Bronchial epithelial cell (primary cell): ENCODE results near the gene HSPB7. TPM values are rescaled to one million over a fixed set of nuclear protein-coding genes. Genes with fewer than 3 reads are reported as not detected.
"Not testable (repeated sequence)": the region's sequence is repeated elsewhere in the genome, so short reads cannot be mapped to it uniquely, and the experiment has no call there.

Source experiments
- DNase-seq: peaks from one replicate; pipeline ENCODE4 v3.0.0-alpha.2; 2010; ENCODE audit warnings: low read depth
- FAIRE-seq: peaks from 2 replicates; lab custom pipeline; 2011; peaks lifted over from hg19 to GRCh38; lab: Jason Lieb, UNC
- H3K27me3 ChIP-seq: 2 replicates; pipeline ENCODE4 v1.5.1; 2011; ENCODE audit warnings: low read length; ENCODE audit not compliant: control insufficient read depth, insufficient read depth
- H3K36me3 ChIP-seq: 2 replicates; pipeline ENCODE4 v1.5.1; 2011; ENCODE audit warnings: low read length; ENCODE audit not compliant: control insufficient read depth, insufficient read depth
- H3K4me3 ChIP-seq: 2 replicates; pipeline ENCODE4 v1.5.1; 2011; ENCODE audit warnings: mild to moderate bottlenecking, low read depth, low read length, control low read depth
- CTCF ChIP-seq: IDR thresholded peaks from 2 replicates; pipeline ENCODE4 v1.5.1; 2011; ENCODE audit warnings: mild to moderate bottlenecking, moderate library complexity, low read length, control low read depth, inconsistent platforms; ENCODE audit not compliant: insufficient read depth, severe bottlenecking
- total RNA-seq: library from RNA; depleted of rRNA; stranded (reverse); fragments of >200 nt; gene quantifications from 2 replicates; pipeline ENCODE4 v1.2.1, GENCODE V29; 2014

HSPB7 gene
- total RNA-seq, 1 donor from 2014 or later = not detected

DNA sequence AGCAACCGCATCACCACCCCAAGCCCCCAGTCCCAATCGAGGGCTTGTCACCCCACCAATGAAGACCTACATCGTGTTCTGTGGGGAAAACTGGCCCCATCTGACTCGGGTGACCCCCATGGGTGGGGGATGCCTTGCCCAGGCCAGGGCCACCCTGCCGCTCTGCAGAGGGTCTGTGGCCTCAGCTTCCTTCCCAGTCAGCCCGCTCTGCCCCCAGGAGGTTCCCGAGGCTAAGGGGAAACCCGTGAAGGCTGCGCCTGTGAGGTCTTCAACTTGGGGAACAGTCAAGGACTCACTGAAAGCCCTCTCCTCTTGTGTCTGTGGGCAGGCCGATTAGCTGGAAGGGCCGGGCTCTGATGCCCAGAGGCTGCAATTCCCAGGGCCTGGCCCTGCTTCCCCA, 11.8 kb downstream of the HSPB7 start:
- H3K27me3 ChIP-seq = no peaks in the 10 kb centered on the region
- no peak for DNase-seq
- H3K4me3 ChIP-seq = no peak overlapping the region
- FAIRE-seq = no peak
- TF ChIP-seq CTCF = no peak
- H3K36me3 ChIP-seq = no peaks in the 10 kb centered on the region

- no peak for TF ChIP-seq CTCF
Observed at GRCh38 chr1:16005597-16005996, 12.2 kb downstream of the HSPB7 start.

GRCh38 chr1:16001274-16001673, 16.6 kb downstream of the HSPB7 start:
- not testable (repeated sequence) for FAIRE-seq, DNase-seq

More at GRCh38 chr1:16005597-16005996, 12.2 kb downstream of the HSPB7 start:
- no peak overlapping the region for H3K4me3 ChIP-seq
- no peak for FAIRE-seq
- H3K36me3 ChIP-seq = no peaks in the 10 kb centered on the region
- H3K27me3 ChIP-seq = no peaks in the 10 kb centered on the region
- no peak for DNase-seq

GRCh38 chr1:15998929-15999328, 18.9 kb downstream of the HSPB7 start:
- FAIRE-seq = no peak
- no peak overlapping the region for H3K4me3 ChIP-seq
- no peak for TF ChIP-seq CTCF

More at GRCh38 chr1:16001274-16001673, 16.6 kb downstream of the HSPB7 start:
- not testable (repeated sequence) for H3K27me3 ChIP-seq, H3K4me3 ChIP-seq, H3K36me3 ChIP-seq

DNA sequence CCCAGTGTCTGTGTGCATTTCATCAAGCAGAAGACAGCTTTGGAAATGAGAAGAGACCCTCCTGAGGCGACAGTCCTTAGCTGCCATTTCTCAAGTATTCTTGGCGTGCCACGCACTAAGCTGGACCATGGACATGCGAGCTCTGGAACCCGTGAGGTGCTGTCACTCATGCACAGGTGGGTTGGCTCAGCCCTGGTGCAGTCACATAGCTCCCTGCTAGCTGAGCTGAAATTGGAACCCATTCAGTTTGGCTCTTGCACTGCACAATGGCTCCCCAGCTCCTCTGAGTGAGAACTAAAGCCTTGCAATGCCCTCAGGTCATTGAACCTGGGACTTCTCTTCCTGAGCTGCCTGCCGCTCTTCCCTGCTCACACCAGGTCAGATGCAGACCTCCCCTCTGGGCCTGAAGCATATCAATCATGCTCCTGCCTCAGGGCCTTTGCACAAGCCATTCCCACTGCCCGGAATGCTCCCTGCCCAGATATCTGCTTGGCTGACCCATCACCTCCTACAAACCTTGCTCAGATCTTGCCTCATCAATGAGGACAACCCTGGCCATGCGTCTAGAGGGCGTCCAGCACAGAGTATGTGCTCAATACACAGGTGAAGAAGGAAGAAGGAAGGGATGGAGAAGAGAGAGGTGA, 20.1 kb downstream of the HSPB7 start:
- H3K4me3 ChIP-seq = no peak overlapping the region
- FAIRE-seq (no peak), DNase-seq (no peak)
- H3K36me3 ChIP-seq = no peaks in the 10 kb centered on the region
- no peaks in the 10 kb centered on the region for H3K27me3 ChIP-seq
- TF ChIP-seq CTCF = no peak

More at GRCh38 chr1:15998929-15999328, 18.9 kb downstream of the HSPB7 start:
- no peak for DNase-seq
- H3K27me3 ChIP-seq = no peaks in the 10 kb centered on the region
- H3K36me3 ChIP-seq = no peaks in the 10 kb centered on the region

DNA sequence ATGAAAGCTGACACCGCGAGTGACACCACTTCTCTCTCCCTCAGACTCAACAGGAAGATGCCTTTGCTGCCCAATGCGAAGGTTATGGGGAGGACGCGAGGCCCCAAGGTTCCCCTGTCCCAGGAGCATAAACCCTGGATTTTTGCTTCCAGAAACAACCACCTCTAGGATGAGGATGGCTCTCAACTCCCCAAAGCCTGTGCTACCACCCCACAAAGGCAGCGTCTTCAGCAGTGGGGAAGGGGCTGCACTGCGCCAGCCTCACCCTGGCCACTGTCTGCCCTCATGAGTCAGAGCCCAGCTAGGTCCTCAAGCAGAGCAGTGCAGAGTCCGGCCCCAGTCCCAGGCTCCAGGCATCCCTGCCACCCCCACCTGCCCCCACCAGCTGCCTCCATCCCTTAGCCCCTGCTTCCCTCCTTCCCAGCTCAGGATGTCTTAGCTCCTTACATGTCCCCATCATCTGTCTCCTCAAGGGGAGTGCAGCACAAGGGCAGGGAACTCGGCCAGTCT, 20.7 kb downstream of the HSPB7 start:
- FAIRE-seq (no peak), DNase-seq (no peak)
- no peak for TF ChIP-seq CTCF
- Histone ChIP-seq H3K27me3 (no peaks in the 10 kb centered on the region), H3K4me3 (no peak overlapping the region), H3K36me3 (no peaks in the 10 kb centered on the region)
